NCI-H2081 treated with DMSO at 0.1 percent for 48 hours (cell line): Measurements from ENCODE around the gene MIS18A.
"Not testable (repeated sequence)": the region's sequence is repeated elsewhere in the genome, so short reads cannot be mapped to it uniquely, and the experiment has no call there.

ENCODE experiments used
- DNase-seq: peaks from one replicate; lab custom pipeline; 2025; lab: John Stamatoyannopoulos, UW

MIS18A gene, protein sequence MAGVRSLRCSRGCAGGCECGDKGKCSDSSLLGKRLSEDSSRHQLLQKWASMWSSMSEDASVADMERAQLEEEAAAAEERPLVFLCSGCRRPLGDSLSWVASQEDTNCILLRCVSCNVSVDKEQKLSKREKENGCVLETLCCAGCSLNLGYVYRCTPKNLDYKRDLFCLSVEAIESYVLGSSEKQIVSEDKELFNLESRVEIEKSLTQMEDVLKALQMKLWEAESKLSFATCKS

DNA sequence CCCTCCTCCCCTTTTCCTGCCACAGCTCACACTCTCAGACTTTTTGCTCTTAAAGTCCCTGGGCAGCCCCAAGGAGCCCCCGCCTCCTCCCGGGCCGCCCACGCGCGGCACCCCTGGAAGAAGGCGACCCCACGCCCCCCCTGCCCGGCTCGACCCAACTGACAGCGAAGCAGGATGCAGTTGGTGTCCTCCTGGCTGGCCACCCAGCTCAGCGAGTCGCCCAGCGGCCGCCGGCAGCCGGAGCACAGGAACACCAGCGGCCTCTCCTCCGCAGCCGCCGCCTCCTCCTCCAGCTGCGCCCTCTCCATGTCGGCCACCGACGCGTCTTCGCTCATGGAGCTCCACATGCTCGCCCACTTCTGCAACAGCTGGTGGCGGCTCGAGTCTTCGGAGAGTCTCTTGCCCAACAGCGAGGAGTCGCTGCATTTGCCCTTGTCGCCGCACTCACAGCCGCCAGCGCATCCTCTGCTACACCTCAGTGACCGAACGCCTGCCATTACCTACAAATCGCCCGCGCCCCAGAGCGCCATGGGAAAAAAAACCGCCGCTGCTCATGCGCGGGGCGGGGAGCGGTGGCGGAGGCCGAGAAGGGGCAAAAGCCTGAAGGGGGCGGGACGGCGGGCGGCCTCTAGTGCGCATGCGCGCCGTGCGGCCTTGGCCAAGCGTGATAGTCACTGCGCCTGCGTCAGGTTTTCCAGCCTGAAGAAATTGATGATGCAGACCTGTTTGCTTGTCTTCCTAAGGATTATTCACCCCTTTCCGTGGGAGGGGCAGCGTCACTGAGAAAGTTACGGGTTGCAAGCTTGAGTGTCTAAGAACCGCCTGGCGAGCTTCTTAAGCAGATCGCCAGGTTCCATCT is at the start of gene MIS18A:
Gene MIS18A, minus strand, starts transcription at position 532 of the 859 bp plus-strand sequence. Its CDS starts 35 bp downstream, at position 497.
- peak; percentile 29 for DNase-seq

DNA sequence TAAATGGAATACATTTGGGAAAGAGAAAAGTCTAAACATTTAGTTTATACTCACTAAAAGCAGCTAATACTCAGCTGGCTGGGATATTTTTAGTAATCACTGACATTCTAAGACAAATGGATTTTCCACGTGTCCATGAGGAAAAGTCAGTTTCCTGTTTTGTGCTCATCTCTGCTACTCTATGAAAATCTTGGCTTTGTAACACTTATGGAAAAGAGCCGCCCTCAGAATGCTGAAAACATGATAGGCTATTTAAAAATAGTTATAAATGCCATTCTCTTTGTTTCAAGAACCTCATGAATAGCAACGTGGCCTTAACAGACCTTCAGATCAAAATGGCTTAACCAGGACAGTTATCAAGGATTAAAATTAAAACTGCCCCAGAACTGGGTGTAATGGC is 49.7 kb upstream of the MIS18A start:
- DNase-seq = no peak

DNA sequence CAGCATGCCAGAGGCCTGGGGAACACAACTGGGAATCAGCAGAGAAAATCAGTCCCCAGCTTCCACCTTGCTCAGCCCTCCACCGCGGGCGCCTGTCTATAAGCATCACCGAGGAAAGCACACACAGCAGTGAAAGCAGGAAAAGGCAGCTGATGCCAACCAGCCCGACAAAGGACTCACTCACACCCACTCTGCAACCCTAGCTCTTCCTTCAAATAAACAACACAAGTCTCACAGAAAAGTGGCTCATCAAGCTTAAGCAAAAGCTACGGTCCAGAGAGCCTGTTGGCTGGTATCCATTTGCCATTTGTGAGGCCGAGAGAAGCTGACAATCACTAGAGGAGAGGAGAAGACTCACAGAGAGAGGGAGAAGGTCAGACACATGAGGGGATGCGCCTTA is 46.9 kb upstream of the MIS18A start:
- no peak for DNase-seq

DNA sequence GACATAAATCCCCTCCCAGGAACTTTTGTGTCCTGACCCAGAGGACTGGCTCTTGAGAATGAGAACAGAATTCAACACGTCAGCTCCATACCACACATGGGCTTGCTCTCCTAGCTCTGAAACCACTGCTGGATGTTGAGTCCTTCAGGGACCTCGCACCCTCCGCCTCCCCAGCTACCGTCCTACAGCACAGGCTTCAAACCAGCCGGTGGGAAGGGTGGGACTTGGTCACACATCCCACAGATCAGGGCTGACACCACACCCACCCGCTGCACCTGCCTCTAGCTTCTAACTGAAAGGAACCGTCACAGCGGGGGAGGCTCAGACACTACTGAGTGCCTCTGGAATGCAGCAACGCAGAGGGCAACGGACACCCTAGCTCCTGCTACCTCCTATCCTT is 43.8 kb upstream of the MIS18A start:
- DNase-seq = no peak

DNA sequence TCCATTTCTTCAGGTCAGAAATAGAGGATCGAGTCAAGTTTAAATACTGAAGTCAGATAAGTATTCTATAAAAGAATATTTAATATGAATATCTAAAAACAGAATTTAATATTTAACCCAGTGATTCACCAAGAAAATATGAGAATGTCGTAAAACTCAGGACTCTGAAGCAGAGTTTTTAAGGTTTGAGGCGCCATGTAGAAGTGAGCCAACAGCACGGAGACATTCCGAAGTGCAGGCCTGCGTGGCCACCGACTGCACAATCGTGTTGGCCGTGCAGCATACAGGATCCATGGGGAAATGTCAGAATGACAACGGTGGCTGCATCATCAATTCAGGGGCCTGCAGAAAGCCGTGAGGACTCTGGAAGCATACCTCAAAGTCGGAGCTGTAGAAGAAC is 43.3 kb upstream of the MIS18A start:
- no peak for DNase-seq

DNA sequence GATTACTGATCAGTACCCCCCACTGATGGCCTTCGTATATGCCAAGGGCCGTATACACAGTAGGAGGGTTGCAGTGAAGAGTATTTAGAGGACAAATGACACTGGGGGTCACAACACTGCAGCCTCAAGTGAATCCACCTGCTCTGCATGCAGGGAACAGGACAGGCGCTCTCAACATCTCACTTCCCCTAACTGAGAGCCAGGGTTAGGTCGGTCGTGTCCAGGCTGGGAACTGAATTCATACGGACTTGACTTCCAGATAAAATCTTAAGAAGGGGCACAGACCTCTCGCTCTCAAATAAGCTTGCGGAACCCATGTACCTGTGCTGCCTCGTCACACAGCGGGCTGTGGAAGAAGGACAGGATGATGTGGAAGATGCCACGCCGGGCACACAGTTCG is 42.6 kb upstream of the MIS18A start:
- no peak for DNase-seq

DNA sequence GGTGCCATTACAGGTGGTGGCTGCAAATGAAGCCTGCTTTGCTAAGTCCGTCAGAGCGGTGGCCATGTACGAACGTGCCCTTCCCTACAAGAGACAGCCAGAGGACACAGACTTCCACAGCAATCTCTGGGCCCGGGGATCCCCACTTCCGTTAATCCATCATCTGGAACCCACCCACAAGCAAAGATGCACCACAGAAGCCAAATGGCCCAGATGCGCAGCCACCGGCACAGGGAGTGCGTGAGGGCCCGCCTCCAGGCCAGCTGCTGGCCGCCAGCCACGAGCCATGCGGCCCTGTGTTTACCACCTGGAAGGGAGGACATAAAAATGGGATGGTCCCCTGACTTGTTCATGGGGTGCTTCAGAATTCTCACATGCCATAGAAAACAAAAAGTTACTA is 41.9 kb upstream of the MIS18A start:
- DNase-seq = no peak

DNA sequence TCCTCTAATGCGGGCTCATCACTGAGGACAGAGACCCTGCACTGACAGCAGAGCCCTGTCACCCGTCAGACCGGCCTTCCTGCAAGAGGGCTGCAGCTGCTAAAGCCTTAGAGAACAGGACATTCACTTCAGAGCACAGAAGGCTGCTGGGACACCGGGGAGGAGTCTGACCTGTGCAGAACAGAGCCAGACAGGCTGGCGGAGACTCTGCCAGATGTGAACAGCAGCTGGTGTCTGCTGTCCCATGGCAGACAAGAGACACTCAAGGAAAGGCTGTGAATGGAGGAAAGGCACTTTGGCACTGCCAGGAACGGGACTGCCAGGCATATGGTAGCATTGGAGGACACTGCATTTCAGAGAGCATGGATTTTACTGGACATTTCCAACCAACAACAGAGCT is 41.2 kb upstream of the MIS18A start:
- no peak for DNase-seq

DNA sequence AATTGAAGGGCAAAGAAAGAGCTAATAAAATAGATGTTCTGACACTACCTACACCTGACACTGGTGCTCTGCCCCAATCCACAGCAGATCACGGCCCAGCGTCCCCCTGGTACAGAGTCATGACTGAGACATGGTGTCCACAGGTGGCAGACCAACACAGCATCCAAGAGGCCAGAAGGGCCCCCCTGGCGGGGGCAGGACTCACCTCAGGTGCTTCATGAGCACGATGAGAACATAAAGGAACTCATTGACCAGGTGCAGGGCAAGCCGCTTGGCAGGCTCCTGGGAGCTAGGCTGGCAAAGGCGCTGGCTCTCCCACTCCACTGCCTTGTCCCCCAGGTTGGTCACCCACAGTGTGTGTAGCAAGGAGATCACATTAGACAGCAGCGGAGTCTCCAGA is 40.2 kb upstream of the MIS18A start:
- DNase-seq = no peak

DNA sequence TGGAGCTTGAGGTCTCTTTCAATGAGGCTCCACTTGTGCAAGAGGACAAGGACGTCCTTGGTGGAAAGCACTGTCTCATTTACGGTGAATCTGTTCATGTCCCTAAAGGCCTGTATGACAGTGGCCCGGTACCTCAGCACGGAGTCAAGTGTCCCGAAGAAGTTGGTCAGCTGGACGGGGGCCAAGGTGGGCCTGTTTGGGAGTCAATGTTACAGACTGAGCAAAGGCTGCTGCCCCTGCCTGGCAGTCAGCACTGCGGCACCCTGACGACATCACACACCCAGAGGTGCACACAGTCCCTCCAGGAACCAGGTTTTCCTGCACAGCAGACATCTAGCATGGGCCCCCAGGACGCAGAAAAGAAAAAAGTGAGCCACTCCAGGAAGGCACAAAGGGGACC is 38.9 kb upstream of the MIS18A start:
- no peak for DNase-seq

DNA sequence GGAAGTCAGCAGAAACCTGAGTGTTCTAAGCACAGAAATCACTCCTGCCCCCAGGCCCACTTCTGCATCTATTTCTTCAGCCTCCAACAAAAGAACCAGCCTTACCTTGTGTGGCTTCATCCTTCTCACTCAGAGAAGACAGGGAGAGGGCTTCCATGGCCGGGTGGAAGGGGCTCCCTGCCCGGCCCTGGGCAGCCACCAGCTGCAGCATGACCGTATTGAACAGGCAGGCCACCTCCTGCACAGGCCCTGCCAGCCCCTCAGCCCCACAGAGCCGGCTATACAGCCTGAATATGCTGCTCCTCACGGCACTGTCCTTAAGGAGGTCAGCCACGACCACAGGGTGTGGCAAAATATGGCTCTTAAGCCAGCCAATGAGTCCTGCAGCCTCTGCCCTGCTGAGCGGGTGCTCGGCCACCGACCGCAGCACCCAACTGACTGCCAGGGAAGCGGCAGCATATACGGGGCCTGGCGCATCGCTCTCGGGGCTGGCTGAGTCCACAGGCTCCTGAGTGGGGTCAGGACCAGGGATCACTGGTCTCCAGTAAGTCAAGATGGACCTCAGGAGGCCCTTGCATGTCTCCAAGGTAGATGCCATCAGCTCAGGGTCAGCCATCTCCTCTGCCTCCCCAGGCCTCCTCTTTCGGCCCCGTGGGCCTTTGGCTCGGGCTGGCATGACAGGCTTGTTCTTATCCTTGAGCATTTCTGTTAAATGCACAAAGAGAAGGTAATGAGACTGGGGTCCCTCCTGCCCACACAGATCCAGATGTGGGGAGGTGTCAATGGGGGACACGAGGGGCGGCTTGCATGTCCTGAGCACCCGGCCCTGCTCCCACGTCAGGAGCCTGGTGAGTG is 37.7 kb upstream of the MIS18A start:
- DNase-seq = no peak

DNA sequence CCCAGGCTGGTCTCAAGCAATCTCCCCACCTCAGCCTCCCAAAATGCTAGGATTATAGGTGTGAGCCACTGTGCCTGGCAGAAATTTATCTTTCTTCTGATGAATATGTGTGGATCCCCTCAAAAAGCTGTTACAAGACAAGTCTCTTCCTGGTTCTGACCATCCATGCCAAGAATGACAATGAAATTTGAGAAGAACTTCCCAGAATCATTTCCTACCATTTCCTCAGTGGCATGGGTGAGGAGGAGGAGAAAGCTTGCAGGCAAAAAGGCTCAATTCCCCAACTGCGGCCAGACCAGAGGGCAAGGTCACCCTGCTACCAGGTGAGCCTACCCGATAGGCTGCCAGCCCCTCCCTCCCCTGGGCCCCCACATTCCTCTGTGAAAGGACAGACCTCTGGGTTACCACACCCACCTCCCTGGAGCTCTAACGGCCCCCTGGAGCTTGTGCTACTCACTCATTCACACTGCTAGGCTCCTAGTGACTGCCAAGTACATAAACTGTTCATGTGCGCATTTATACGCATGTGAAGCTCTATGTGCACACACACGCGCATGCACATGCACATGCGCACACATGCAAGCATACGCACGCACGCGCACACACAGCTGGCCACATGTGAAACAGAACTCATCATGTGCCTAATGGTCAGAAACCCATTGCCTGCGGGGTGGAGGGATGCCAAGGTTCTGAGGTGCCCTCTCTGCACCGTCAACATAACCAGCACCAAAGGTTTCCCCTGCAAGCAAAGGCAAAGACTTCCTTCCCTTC is 36.8 kb upstream of the MIS18A start:
- DNase-seq = no peak

DNA sequence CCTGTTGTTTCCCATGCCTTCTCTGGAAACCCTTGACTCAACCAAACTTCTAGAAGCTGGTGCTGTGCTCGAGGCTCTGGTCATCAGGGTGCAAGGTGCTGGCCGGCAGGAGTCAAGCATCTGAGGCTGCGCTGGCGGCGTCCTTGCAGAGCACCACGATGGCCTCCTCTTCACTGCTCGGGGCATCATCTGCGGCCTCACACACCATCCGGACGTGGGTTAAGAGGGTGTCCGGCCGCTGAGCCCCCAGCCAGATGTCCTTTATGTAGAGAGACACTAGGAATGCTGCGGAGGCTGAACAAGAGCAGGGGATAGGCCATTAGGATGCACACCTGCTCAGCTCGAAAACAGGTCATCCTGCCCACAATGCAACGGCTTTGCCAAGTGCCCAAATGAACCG is 36.0 kb upstream of the MIS18A start:
- no peak for DNase-seq

DNA sequence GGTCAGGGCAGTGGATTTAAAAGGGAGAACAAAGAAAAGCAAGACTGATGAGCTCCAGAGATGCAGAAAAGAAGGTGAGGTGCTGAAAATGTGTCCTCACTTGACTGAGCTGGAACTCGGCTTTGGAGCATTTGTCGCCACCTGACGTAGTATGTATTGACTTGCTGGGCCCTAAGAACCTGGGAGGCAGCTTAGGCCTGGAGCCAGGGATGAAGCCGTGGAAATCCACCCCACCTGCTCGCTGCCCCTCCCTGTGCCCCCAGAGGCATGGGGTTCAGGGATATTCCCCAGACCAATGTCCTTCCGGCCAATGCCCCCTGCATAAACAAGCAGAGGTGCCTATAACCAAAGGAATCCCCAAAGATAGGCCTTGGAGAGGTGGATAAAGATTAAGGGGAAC is 34.1 kb upstream of the MIS18A start:
- DNase-seq = no peak

DNA sequence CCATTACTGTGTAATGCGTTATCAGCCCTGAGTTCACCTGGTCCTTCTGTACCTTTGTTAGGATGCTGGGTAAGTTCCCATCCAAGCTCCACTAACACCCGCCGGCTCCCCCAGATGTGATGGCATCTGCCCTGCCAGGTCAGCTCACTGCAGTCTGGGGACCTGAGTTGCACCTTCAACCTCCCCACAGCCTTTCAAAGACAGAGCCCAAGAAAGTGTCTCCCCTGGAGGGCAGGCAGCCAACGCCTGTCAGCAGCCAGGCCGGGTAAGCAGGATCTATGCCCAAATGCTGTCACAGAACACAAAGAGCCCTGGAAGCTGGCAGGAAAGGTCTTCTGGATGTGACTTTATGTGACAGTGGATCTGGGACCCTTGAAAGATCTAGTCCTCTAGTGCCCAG is 33.5 kb upstream of the MIS18A start:
- DNase-seq = no peak

DNA sequence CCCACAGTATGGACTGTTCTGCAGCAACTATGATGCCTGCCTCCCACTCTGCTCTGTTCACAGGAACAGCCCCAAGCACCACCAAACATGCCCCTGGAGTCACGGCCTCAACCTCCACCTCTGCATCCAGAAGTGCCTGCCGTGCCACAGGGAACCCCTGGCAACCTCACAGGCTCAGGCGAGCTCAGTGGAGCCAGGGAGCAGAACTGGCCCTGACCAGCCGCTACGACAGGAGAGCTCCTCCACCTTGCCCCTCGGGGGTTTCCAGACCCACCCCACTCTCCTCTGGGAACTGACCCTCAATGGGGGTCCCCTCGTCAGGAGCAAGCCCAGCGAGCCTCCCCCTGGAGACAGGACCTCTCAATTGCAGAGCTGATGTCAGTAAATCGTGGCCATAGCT is 32.8 kb upstream of the MIS18A start:
- no peak for DNase-seq

DNA sequence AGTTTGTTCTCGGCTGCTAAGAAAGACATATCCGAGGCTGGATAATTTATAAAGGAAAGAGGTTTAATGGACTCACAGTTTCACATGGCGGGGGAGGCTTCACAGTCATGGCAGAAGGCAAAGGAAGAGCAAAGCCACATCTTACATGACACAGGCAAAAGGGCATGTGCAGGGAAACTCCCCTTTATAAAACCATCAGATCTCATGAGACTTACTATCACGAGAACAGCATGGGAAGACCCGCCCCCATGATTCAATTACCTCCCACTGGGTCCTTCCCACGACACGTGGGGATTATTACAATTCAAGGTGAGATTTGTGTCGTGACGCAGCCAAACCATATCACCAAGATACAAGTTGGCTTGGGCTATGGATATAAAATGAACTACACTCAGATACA is 32.1 kb upstream of the MIS18A start:
- DNase-seq = not testable (repeated sequence)

DNA sequence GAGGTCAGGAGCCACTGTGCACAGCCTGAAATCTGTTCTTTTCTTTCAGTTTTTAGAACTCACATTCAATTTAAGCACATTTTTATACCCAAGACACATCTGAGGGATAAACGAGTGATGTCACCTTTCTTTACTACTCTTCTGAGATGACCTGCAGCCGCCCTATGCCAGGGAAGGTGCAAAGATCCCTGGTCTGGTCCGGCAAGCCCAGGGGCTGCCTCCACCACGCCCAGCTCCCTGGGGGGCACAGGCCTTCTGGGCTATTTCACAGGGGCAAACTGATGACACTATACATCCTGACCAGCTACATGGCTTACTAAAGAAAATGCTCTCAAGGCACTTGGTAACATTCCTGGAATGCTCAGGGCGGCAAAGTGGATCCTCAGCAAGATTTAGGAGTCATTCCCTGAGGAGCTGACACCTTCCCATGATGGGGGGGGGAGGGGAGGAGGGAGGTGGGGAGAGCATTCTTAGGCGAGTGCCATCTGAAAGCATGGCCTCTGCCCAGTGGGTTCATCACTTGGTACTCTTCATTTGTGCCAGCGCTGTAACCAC is 31.1 kb upstream of the MIS18A start:
- DNase-seq = no peak

DNA sequence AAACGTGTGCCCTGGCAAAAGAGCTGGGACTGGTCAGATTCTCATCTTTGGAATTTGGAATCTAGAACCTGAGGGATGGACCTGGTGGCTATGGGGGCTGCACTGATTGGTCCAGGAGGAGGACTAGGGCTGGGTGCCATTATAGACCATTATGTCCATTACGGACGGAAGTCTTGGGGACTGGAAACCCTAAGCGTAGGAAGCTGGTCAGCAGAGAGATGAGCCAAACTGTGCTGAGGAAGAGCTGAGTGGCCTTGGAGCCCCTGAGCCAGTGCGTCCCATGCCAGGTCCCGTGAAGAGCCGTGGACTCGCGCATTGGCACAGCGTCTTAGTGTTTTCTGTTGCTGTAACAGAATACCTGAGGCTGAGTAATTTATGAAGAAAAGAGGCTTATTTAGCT is 29.8 kb upstream of the MIS18A start:
- DNase-seq = no peak

DNA sequence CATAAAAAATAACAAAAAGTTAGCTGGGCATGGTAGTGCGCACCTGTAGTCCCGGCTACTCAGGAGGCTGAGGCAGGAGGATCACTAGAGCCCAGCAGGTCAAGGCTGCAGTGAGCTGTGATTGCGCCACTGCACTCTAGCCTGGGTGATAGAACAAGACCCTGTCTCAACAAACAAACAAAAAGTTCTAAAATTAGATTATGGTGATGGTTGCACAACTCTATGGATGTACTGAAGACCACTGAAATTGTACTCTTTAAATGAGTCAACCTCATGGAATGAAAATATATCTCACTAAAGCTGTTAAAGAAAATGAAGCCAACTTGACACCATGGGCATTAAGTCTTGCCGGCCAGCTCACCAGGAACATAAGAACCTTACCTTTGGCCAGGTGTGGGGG is 28.9 kb upstream of the MIS18A start:
- no peak for DNase-seq

DNA sequence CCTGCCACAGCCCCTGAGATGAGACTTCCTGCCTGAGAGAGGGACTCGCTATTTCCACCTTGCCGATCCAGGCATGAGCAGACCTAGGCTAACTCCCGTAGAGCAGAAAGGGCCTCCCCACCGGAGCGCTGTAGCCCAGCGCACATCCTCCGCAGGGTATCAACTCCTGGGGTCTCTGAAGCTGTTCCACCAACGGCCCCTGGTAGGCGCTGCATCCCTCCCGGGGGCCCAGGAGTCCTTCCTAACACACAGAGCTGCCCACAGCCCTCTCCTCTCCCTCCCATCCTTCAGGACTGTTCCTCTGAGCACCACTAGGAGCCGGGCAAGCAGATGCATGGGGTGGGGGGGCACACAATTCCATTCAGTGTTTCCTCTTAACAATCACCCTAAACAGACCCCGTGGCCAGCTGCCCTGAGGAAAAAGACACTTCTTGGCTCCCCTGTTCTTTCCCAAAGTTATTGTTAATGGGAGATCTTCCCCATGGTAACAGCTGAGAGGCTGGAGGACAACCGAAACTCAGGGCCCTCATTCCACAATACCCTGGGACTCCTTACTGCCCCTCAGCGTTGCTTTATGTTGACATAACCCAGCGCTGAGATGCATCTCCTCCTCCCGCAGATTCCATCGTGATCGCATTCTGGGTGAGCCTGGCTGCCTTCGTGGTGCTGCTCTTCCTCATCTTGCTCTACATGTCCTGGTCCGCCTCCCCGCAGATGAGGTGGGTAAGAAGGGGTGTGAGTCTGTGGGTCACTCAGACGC is 27.4 kb upstream of the MIS18A start:
- no peak for DNase-seq
